B cell (primary cell): Measurements from ENCODE around the gene C6orf132. TPM values are rescaled to one million over a fixed set of nuclear protein-coding genes. Genes with fewer than 3 reads are reported as not detected.

Experiments used
- ATAC-seq: fragments of 200-7000 bp; cut with Tn5 transposase; one replicate; pipeline ENCODE4 v1.10.0; 2021; ENCODE audit warnings: low read depth, mild to moderate bottlenecking, moderate number of reproducible peaks, moderate library complexity
- CTCF ChIA-PET: fragments of 350-600 bp; sonication (Branson Sonifier 250); formaldehyde crosslinking; loops from one replicate; lab custom pipeline; 2021; ENCODE audit warnings: antibody characterized with exemption, inconsistent platforms; lab: Charles Lee
- POLR2A ChIA-PET: fragments of 350-600 bp; sonication (Branson Sonifier 250); formaldehyde crosslinking; loops from one replicate; lab custom pipeline; 2021; ENCODE audit warnings: antibody characterized with exemption; lab: Charles Lee
- DNase-seq: peaks from one replicate; pipeline ENCODE4 v3.0.0; 2013
- H2AFZ ChIP-seq: 2 replicates; pipeline ENCODE4 v1.6.1; 2012; ENCODE audit warnings: mild to moderate bottlenecking, low read depth, low read length; ENCODE audit not compliant: insufficient read depth, poor library complexity, severe bottlenecking
- H3K27ac ChIP-seq, 2 donors: 1 replicate in 1 of 2; 2 replicates in 1 of 2; pipeline ENCODE4 v1.5.1; 2012 to 2013; ENCODE audit warnings: low read length in 2 of 2, mild to moderate bottlenecking in 2 of 2, moderate library complexity in 1 of 2
- H3K27me3 ChIP-seq, 4 experiments: fragments of 200-600 bp in 1 of 4; sonication (generic) in 1 of 4; replicated peaks in 1 of 4; 1 replicate in 2 of 4; 2 replicates in 2 of 4; pipeline versions ENCODE4 v1.6.1 to v1.7.0; 2013 to 2016; ENCODE audit warnings: low read length in 3 of 4, mild to moderate bottlenecking in 2 of 4, mixed read lengths in 1 of 4, moderate library complexity in 1 of 4; ENCODE audit not compliant: insufficient read depth in 4 of 4, control insufficient read depth in 3 of 4; ENCODE audit errors: control extremely low read depth in 1 of 4
- H3K36me3 ChIP-seq, 2 experiments: replicated peaks in 1 of 2; 1 replicate in 1 of 2; 2 replicates in 1 of 2; pipeline versions ENCODE4 v1.6.1 to v1.7.1; 2013; ENCODE audit warnings: low read length in 1 of 2; ENCODE audit not compliant: insufficient read depth in 2 of 2, control insufficient read depth in 1 of 2; ENCODE audit errors: control extremely low read depth in 1 of 2, extremely low read depth in 1 of 2
- H3K4me1 ChIP-seq, 2 donors: fragments of 200-600 bp in 1 of 2; sonication (generic) in 1 of 2; 1 replicate in 1 of 2; 2 replicates in 1 of 2; pipeline versions ENCODE4 v1.5.1 to v1.6.1; 2013 to 2017; ENCODE audit warnings: low read length in 2 of 2; ENCODE audit not compliant: control insufficient read depth in 2 of 2, insufficient read depth in 2 of 2
- H3K4me2 ChIP-seq: replicated peaks from 2 replicates; pipeline ENCODE3; 2012; ENCODE audit warnings: mild to moderate bottlenecking, low read depth, low read length; ENCODE audit not compliant: poor library complexity, severe bottlenecking
- H3K4me3 ChIP-seq, 5 experiments: fragments of 200-600 bp in 1 of 5; sonication (generic) in 1 of 5; 1 replicate in 3 of 5; 2 replicates in 2 of 5; pipeline versions ENCODE4 v1.5.1 to v1.7.0; 2011 to 2016; ENCODE audit warnings: low read length in 4 of 5, mild to moderate bottlenecking in 4 of 5, low read depth in 2 of 5, control low read depth in 1 of 5, moderate library complexity in 1 of 5; ENCODE audit not compliant: insufficient read depth in 1 of 5; ENCODE audit errors: control extremely low read depth in 1 of 5, extremely low read depth in 1 of 5
- H3K79me2 ChIP-seq: fragments of 200-600 bp; sonication (generic); one replicate; pipeline ENCODE4 v1.6.0; 2016; ENCODE audit warnings: low read length; ENCODE audit not compliant: control insufficient read depth, insufficient read depth
- H3K9ac ChIP-seq: fragments of 200-600 bp; sonication (generic); 2 replicates; pipeline ENCODE4 v1.6.1; 2017; ENCODE audit warnings: mild to moderate bottlenecking, low read length, moderate library complexity
- H3K9me3 ChIP-seq, 3 donors: one replicate each; pipeline versions ENCODE4 v1.6.1 to v1.7.1; 2013; ENCODE audit warnings: low read length in 2 of 3; ENCODE audit not compliant: control insufficient read depth in 2 of 3, insufficient read depth in 1 of 3; ENCODE audit errors: control extremely low read depth in 1 of 3
- H4K20me1 ChIP-seq: 2 replicates; pipeline ENCODE4 v1.6.0; 2012; ENCODE audit warnings: mild to moderate bottlenecking, low read length; ENCODE audit not compliant: insufficient read depth, control insufficient read depth, poor library complexity, severe bottlenecking
- H3K27ac Mint-ChIP-seq: one replicate; pipeline ENCODE4 v1.8.0; 2021; ENCODE audit warnings: mixed read lengths
- H3K27me3 Mint-ChIP-seq: one replicate; pipeline ENCODE4 v1.8.0; 2021; ENCODE audit warnings: mixed read lengths
- H3K4me1 Mint-ChIP-seq: one replicate; pipeline ENCODE4 v1.8.0; 2021; ENCODE audit warnings: mixed read lengths
- H3K4me3 Mint-ChIP-seq: one replicate; pipeline ENCODE4 v1.8.0; 2021; ENCODE audit warnings: mixed read lengths
- H3K9me3 Mint-ChIP-seq: one replicate; pipeline ENCODE4 v1.8.0; 2022; ENCODE audit warnings: mixed read lengths; ENCODE audit not compliant: insufficient read depth
- EZH2 ChIP-seq: IDR thresholded peaks from 2 replicates; pipeline ENCODE4 v1.6.1; 2012; ENCODE audit warnings: borderline replicate concordance, low read depth, mild to moderate bottlenecking, moderate library complexity, low read length; ENCODE audit not compliant: insufficient read depth, poor library complexity, severe bottlenecking
- WGBS: methylation state at CpG from one replicate; pipeline ENCODE4 v1.1.5; 2013; ENCODE audit warnings: missing lambda C conversion rate; ENCODE audit not compliant: insufficient coverage; 5-methylcytosine and 5-hydroxymethylcytosine counted together
- intact Hi-C: fragments of 100-400 bp; cut with micrococcal nuclease; formaldehyde crosslinking; loops from one replicate; pipeline ENCODE4 v1.10.0; 2022
- polyA plus RNA-seq: library from polyadenylated mRNA; depleted of rRNA; stranded (reverse); fragments of >200 nt; gene quantifications from 2 replicates; pipeline ENCODE4 v1.2.3, GENCODE V29; 2012
- total RNA-seq, 2 donors: library from RNA; stranded (reverse); fragments of 120-200 nt in 1 of 2; gene quantifications; 1 replicate in 1 of 2; 2 replicates in 1 of 2; pipeline versions ENCODE4 v1.2.3 to v1.2.4, GENCODE V29; 2013 to 2022
- TF ChIP-seq, protein P1 (sequence below): fragments of 200-600 bp; IDR thresholded peaks from one replicate; pipeline ENCODE4 v1.8.0; 2022; ENCODE audit warnings: antibody characterized with exemption, mild to moderate bottlenecking

C6orf132 gene
- total and polyA plus RNA-seq, 2 donors (not counting 1 experiment from before 2014, with no cell fraction given) = 0.05 TPM; not detected in 1

DNA sequence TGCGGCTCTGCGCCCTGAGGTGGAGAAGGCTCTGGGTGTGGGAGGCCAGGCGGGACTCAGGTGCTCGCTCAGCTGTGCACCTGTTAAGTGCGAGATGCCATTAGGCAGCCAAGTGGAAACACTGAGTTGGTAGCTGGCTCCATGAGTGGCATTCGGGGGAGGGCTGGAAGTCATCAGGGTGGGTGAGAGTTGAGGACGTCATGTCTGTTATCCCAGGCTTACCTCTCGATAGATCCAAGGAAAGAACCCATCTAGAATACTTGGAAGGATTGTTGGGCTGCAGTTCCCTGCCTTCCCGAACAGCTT lies 50.7 kb downstream of the C6orf132 start:
- no peak overlapping the region for H2AFZ ChIP-seq
- H3K9ac ChIP-seq = no peak overlapping the region
- no peaks in the 10 kb centered on the region for H3K79me2 ChIP-seq
- no peak overlapping the region for H3K27ac ChIP-seq
- H3K4me3 Mint-ChIP-seq = no peak overlapping the region
- CTCF ChIA-PET = interaction anchor here (0.7 kb wide), 1 partner anchor 15 kb away, joined by 3 read pairs; no protein-coding TSS in a partner anchor
- H3K9me3 ChIP-seq = no peaks in the 10 kb centered on the region
- POLR2A ChIA-PET = no interaction called here
- ATAC-seq (no peak), DNase-seq (no peak)
- H3K9me3 Mint-ChIP-seq = no peaks in the 10 kb centered on the region
- intact Hi-C loops = no loop called here
- H3K27me3 ChIP-seq = no peaks in the 10 kb centered on the region
- H3K4me1 Mint-ChIP-seq = no peaks in the 10 kb centered on the region
- no peaks in the 10 kb centered on the region for H3K4me1 ChIP-seq
- no peaks in the 10 kb centered on the region for H3K27me3 Mint-ChIP-seq
- H3K27ac Mint-ChIP-seq = no peak overlapping the region
- no peak overlapping the region for H3K4me2 ChIP-seq
- no peak for TF ChIP-seq EZH2
- TF ChIP-seq, protein P1, sequence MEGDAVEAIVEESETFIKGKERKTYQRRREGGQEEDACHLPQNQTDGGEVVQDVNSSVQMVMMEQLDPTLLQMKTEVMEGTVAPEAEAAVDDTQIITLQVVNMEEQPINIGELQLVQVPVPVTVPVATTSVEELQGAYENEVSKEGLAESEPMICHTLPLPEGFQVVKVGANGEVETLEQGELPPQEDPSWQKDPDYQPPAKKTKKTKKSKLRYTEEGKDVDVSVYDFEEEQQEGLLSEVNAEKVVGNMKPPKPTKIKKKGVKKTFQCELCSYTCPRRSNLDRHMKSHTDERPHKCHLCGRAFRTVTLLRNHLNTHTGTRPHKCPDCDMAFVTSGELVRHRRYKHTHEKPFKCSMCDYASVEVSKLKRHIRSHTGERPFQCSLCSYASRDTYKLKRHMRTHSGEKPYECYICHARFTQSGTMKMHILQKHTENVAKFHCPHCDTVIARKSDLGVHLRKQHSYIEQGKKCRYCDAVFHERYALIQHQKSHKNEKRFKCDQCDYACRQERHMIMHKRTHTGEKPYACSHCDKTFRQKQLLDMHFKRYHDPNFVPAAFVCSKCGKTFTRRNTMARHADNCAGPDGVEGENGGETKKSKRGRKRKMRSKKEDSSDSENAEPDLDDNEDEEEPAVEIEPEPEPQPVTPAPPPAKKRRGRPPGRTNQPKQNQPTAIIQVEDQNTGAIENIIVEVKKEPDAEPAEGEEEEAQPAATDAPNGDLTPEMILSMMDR = no peak
- H3K36me3 ChIP-seq = no peaks in the 10 kb centered on the region
- H3K4me3 ChIP-seq = no peak overlapping the region
- H4K20me1 ChIP-seq = no peaks in the 10 kb centered on the region
- WGBS = 82% methylated on average over 8 of the region's 9 CpGs

DNA sequence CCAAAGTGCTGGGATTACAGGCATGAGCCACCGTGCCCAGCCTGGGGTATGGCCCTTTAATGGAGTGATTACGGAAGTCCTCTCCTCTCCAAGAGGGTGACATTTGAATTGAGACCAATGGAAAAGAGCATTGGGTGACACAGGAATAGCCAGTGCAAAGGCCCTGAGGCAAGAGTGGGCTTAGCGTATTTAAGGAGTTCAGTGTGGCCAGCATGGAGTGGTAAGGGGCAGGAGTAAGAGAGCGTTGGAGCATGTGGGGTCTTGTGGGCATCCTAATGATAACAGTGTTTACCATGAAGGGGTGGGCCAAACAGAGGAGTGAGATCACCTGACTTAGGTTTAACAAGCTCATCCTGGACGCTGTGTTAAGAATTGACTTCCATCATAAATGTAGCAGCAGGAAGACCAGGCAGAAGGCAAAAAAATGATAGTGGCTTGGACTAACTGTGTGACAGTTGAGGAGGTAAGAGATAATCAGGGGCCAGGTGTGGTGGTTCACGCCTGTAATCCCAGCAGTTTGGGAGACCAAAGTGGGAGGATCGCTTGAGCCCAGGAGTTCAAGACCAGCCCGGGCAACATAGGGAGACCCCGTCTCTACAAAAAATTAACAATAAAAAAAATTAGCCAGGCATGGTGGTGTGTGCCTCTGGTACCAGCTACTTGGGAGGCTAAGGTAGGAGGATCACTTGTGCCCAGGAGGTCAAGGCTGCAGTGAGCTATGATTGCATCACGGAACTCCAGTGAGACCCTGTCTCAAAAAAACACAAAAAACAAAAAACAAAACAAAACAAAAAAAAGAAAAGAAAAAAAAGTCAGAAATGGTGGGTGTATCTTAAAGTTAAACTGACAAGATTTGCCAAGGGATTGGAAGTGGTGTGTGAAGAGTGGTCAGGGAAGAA lies 51.4 kb downstream of the C6orf132 start:
- intact Hi-C loops = no loop called here
- H3K27ac Mint-ChIP-seq = no peak overlapping the region
- Histone ChIP-seq H3K36me3 (no peaks in the 10 kb centered on the region), H3K4me2 (no peak overlapping the region), H3K9me3 (no peaks in the 10 kb centered on the region), H3K4me1 (no peaks in the 10 kb centered on the region), H3K9ac (no peak overlapping the region), H3K27ac (no peak overlapping the region), H3K79me2 (no peaks in the 10 kb centered on the region), H4K20me1 (no peaks in the 10 kb centered on the region), H3K27me3 (no peaks in the 10 kb centered on the region), H2AFZ (no peak overlapping the region), H3K4me3 (no peak overlapping the region)
- TF ChIP-seq, protein P1 = no peak
- no peak for TF ChIP-seq EZH2
- no peak for DNase-seq
- WGBS = 100% methylated on average over 3 of the region's 10 CpGs
- no peaks in the 10 kb centered on the region for H3K27me3 Mint-ChIP-seq
- POLR2A ChIA-PET = no interaction called here
- H3K4me1 Mint-ChIP-seq = no peaks in the 10 kb centered on the region
- ATAC-seq = no peak
- H3K4me3 Mint-ChIP-seq = no peak overlapping the region
- no peaks in the 10 kb centered on the region for H3K9me3 Mint-ChIP-seq
- CTCF ChIA-PET = interaction anchor here (0.7 kb wide), 1 partner anchor 15 kb away, joined by 3 read pairs; no protein-coding TSS in a partner anchor
